Activated CD4-positive, alpha-beta T cell treated with anti-CD3 and anti-CD28 coated beads for 1 hour (primary cell): ENCODE results near the gene LPCAT3.
"Not testable (repeated sequence)": the region's sequence is repeated elsewhere in the genome, so short reads cannot be mapped to it uniquely, and the experiment has no call there.

Experiments
- DNase-seq: peaks from one replicate; pipeline ENCODE4 v3.0.0-alpha.2; 2020

LPCAT3 gene

DNA sequence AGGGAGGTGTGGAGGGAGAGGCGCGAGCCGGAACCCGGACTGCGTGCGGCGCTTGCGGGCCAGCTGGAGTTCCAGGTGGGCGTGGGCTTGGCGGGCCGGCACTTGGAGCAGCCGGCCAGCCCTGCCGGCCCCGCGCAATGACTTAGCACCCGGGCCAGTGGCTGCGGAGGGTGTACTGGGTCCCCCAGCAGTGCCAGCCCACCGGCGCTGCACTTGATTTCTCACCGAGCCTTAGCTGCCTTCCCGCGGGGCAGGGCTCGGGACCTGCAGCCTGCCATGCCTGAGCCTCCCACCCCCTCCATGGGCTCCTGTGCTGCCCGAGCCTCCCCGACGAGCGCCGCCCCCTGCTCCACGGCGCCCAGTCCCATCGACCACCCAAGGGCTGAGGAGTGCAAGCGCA lies 19.1 kb upstream of the LPCAT3 start:
- not testable (repeated sequence) for DNase-seq

- DNase-seq = no peak
Observed at GRCh38 chr12:7035463-7035862, 17.2 kb upstream of the LPCAT3 start.

DNA sequence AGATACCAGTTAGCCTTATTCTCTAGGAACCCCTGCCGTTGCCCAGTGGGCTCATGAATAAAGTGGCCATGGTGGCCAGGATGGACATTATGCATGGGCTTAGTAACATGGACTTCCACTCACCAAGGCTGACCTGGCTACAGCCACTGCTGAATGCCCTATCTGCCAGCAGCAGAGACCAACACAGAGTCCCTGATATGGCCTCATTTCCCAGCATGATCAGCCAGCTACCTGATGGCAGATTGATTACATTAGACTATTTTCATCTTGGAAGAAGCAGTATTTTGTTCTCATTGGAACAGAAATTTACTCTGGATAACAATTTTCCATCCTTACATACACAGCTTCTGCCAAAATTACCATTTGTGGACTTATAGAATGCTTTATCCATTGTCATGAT lies 16.2 kb upstream of the LPCAT3 start:
- no peak for DNase-seq

- no peak for DNase-seq
Observed at GRCh38 chr12:7032990-7033389, 14.7 kb upstream of the LPCAT3 start.

DNA sequence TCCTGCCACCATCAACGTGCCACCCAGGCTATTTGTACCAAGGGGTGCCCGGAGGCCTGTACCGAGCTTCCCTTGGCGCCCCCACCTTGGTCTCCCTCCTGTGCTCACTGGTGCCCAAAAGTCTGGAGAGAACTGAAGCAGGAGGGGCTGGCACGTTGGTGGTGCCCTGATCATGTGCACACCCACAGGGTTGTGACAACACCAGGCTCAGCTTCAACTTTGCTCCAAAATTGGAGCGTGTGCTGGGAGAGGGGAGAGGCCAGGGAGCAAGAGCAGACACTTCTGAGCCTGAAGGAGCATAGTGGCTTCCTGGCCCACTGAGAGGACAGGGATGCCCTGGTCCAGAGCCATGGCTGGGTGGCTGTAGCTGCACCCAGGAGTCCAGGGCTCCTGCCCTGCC lies 13.0 kb upstream of the LPCAT3 start:
- DNase-seq = no peak

- DNase-seq = no peak
Observed at GRCh38 chr12:7026854-7027253, 8.6 kb upstream of the LPCAT3 start.

GRCh38 chr12:7023114-7023513 lies 4.8 kb upstream of the LPCAT3 start:
- no peak for DNase-seq

GRCh38 chr12:7021956-7022355 lies 3.7 kb upstream of the LPCAT3 start:
- no peak for DNase-seq

- DNase-seq = no peak
Observed at GRCh38 chr12:7019043-7019569, 830 bp upstream of the LPCAT3 start.

GRCh38 chr12:7017870-7018349 lies 366 bp downstream of the LPCAT3 start:
- no peak for DNase-seq

- DNase-seq = no peak
Observed at GRCh38 chr12:7016958-7017571, 1.2 kb downstream of the LPCAT3 start.

- DNase-seq = no peak
Observed at GRCh38 chr12:7015555-7016370, 2.5 kb downstream of the LPCAT3 start.

- DNase-seq = no peak
Observed at GRCh38 chr12:7013101-7013500, 5.2 kb downstream of the LPCAT3 start.

GRCh38 chr12:7012024-7012607 lies 6.2 kb downstream of the LPCAT3 start:
- DNase-seq = no peak

DNA sequence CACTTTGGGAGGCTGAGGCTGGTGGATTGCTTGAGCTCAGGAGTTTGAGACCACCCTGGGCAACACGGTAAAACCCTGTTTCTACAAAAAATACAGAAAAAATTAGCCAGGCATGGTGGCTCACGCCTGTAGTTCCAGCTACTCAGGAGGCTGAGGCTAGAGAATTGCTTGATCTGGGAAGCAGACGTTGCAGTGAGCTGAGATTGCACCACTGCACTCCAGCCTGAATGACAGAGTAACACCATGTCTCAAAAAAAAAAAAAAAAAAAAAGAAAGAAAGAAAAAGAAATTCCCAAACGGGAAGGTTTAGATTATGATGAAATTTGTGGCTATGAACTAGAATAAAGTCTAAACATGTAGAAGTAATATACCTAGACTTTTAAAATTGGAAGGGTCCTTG lies 6.9 kb downstream of the LPCAT3 start:
- not testable (repeated sequence) for DNase-seq

GRCh38 chr12:7009512-7009911 lies 8.8 kb downstream of the LPCAT3 start:
- no peak for DNase-seq

DNA sequence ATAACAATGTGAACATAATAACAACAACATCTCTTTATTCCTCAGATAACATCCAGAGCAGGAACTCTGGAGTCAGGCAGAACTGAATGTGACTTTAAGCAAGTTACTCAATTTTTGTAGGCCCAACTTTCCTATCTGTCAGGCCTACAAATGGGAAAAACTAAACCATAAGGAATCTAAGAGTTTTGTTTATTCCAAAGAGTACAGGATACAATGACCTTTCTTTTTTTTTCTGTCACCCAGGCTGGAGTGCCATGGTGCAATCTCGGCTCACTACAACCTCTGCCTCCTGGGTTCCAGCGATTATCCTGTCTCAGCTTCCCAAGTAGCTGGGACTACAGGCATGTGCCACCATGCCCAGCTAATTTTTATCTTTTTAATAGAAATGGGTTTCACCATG lies 9.4 kb downstream of the LPCAT3 start:
- DNase-seq = no peak

GRCh38 chr12:7006639-7007038 lies 11.6 kb downstream of the LPCAT3 start:
- no peak for DNase-seq

DNA sequence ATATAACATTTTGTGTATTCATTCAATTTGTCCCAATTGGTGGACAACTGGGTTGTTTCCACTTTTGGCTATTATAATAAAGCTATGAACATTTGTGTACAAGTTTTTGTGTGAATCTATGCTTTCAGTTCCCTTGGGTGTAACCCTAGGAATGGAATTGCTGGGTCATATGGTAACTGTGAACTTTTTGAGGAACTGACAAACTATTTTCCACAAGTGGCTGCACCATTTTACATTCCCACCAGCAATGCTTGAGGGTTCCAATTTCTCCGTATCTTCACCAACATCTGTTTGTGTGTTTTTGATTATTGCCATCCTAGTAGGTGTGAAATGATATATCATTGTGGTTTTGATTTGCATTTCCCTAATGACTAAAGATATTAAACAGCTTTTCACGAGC lies 13.0 kb downstream of the LPCAT3 start:
- no peak for DNase-seq

- DNase-seq = no peak
Observed at GRCh38 chr12:7004840-7005239, 13.4 kb downstream of the LPCAT3 start.

- DNase-seq = no peak
Observed at GRCh38 chr12:7004287-7004803, 13.9 kb downstream of the LPCAT3 start.

DNA sequence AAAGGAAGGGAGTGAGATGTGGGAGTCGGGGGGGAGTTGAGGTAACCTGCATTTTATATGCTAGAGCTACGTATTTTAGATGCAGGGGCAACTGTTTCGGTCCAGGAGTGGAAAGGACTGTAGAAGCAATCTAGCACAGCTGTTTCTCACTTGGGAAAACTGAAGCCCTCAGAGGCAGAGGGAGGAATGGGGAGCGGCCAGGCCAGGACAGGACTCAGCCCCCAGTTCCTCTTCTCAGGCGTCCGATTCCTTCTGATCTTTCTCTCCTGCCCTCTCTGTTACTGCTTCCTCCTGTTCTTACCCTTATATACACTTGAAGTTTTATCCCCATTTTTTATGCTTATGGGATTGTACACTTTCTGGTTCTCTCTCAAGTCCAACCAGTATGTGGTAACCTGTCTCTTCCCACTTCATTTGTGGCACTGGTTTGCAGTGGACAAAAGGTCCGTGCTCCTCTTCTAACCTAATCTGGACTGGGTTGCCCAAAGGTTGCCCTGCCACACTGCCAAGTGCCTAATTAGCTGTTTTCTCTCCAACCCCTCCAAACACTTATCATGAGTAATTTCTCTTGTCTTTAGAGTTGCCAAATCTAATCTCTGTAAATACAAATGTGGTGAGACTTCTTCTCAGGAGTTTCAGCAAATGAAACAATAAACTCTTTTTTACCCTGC lies 16.2 kb downstream of the LPCAT3 start:
- no peak for DNase-seq
